ENCODE measurements around the gene DENND4A. TPM values are rescaled to one million over a fixed set of nuclear protein-coding genes. Genes with fewer than 3 reads are reported as not detected.

The DENND4A gene
- total RNA-seq, 1 experiment from 2014 or later = 26.0 TPM

- no peak for TF ChIP-seq CTCF (IDR thresholded peaks at IDR 0.05; ENCODE audit: unreplicated experiment)
- BruUV-seq (replicated peaks) = no TSS peak
- DNase-seq = no peak
- no peaks in the 10 kb centered on the region for H3K9me3 Mint-ChIP-seq (ENCODE audit: low read depth, unreplicated experiment)
- peaks cover 22% of the 10 kb centered on the region for H3K4me1 Mint-ChIP-seq (ENCODE audit: low read depth, unreplicated experiment)
- peaks cover 14% of the 10 kb centered on the region for H3K36me3 Mint-ChIP-seq (ENCODE audit: insufficient read depth, unreplicated experiment)
- H3K27ac Mint-ChIP-seq (ENCODE audit: unreplicated experiment) = no peak overlapping the region
- intact Hi-C loops (cut with micrococcal nuclease; ENCODE audit: unreplicated experiment) = no loop called here
- no peak overlapping the region for H3K4me3 Mint-ChIP-seq (ENCODE audit: low read depth, unreplicated experiment)
- H3K27me3 Mint-ChIP-seq (ENCODE audit: unreplicated experiment) = no peaks in the 10 kb centered on the region
- CTCF ChIA-PET = interaction anchor here (1.0 kb wide), 1 partner anchor 216 kb away, joined by 3 read pairs; the partner anchor contains the start of gene RAB11A
These were observed 138.8 kb downstream of the DENND4A start for GRCh38 chr15:65653341-65653740.

DNA sequence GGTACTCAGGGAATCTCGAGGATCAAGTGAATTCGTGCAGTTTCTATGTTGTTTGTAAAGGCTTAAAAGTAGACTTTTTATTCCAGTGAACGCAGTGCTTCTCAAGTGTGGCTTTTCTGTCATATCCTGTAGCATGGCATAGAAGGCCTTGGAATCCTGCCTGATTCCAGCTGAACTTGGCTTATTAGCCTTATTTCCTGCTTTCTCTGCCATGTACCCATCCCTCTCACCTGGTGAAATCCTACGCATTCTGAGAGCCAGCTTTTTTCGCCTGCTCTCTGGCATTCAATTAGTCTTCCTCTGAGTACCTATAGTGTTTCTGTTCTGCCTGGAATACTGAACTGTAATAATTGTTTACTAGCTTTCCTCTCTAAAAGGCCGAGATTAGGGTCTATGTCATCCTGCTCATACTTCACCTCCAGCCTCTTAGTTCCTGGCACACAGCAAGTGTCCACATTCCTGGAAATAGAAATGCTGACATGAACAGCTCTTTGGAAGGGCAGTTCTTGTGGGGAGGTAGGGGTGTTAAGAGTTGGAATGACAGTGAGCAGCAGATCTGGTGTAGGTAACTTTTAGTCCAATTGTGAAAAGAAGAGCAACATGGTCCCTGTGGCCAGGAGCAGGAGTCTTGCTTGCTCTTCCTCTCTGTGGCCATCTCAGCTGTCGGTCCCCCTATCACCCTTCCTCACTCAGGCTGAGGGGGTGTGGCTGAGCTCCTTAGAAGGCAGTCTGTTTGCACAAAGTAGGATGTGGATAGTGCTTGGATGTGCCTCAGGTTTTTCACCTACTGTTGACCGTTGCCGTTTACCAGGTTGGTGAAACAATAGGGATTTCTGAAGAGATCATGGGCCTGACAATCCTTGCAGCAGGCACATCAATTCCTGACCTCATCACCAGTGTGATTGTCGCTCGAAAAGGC is 140.0 kb downstream of the DENND4A start:
- peaks cover 14% of the 10 kb centered on the region for H3K36me3 Mint-ChIP-seq (ENCODE audit: insufficient read depth, unreplicated experiment)
- DNase-seq = no peak
- no peak overlapping the region for H3K4me3 Mint-ChIP-seq (ENCODE audit: low read depth, unreplicated experiment)
- peaks cover 22% of the 10 kb centered on the region for H3K4me1 Mint-ChIP-seq (ENCODE audit: low read depth, unreplicated experiment)
- intact Hi-C loops (cut with micrococcal nuclease; ENCODE audit: unreplicated experiment) = no loop called here
- no peaks in the 10 kb centered on the region for H3K27me3 Mint-ChIP-seq (ENCODE audit: unreplicated experiment)
- TF ChIP-seq CTCF (IDR thresholded peaks at IDR 0.05; ENCODE audit: unreplicated experiment) = no peak
- no TSS peak for BruUV-seq (replicated peaks)
- no peaks in the 10 kb centered on the region for H3K9me3 Mint-ChIP-seq (ENCODE audit: low read depth, unreplicated experiment)
- CTCF ChIA-PET = interaction anchor here (3.3 kb wide), 1 partner anchor 13 kb away, joined by 9 read pairs; no protein-coding TSS in a partner anchor
- no peak overlapping the region for H3K27ac Mint-ChIP-seq (ENCODE audit: unreplicated experiment)

DNA sequence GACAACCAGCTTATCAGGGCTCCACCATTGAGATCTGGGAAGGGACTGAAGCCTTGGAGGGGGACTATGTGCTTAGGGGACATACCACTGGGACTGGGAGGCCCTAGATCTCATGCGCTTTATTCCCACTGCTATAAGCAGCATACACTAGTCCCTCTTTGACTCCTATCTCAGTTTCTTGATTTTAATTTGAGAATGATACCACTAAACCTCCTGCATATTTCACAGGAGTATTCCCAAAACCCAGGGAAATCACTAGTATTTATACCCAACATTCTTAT is 141.1 kb downstream of the DENND4A start:
- Mint-ChIP-seq H3K4me3 (ENCODE audit: low read depth, unreplicated experiment) (no peak overlapping the region), H3K27ac (ENCODE audit: unreplicated experiment) (no peak overlapping the region), H3K36me3 (ENCODE audit: insufficient read depth, unreplicated experiment) (peaks cover 10% of the 10 kb centered on the region), H3K4me1 (ENCODE audit: low read depth, unreplicated experiment) (peaks cover 22% of the 10 kb centered on the region), H3K27me3 (ENCODE audit: unreplicated experiment) (no peaks in the 10 kb centered on the region), H3K9me3 (ENCODE audit: low read depth, unreplicated experiment) (no peaks in the 10 kb centered on the region)
- no peak for TF ChIP-seq CTCF (IDR thresholded peaks at IDR 0.05; ENCODE audit: unreplicated experiment)
- no TSS peak for BruUV-seq (replicated peaks)
- DNase-seq = no peak
- CTCF ChIA-PET = interaction anchor here (3.3 kb wide), 1 partner anchor 12 kb away, joined by 9 read pairs; no protein-coding TSS in a partner anchor
- intact Hi-C loops (cut with micrococcal nuclease; ENCODE audit: unreplicated experiment) = no loop called here

- no peak for TF ChIP-seq CTCF (IDR thresholded peaks at IDR 0.05; ENCODE audit: unreplicated experiment)
These were observed 141.6 kb downstream of the DENND4A start for GRCh38 chr15:65650312-65651041.

More at GRCh38 chr15:65650312-65651041, 141.6 kb downstream of the DENND4A start:
- intact Hi-C loops (cut with micrococcal nuclease; ENCODE audit: unreplicated experiment) = no loop called here
- peaks cover 7% of the 10 kb centered on the region for H3K36me3 Mint-ChIP-seq (ENCODE audit: insufficient read depth, unreplicated experiment)
- no peaks in the 10 kb centered on the region for H3K27me3 Mint-ChIP-seq (ENCODE audit: unreplicated experiment)
- H3K4me1 Mint-ChIP-seq (ENCODE audit: low read depth, unreplicated experiment) = peaks cover 22% of the 10 kb centered on the region
- no peak overlapping the region for H3K4me3 Mint-ChIP-seq (ENCODE audit: low read depth, unreplicated experiment)
- H3K27ac Mint-ChIP-seq (ENCODE audit: unreplicated experiment) = no peak overlapping the region
- CTCF ChIA-PET = interaction anchor here (3.3 kb wide), 1 partner anchor 12 kb away, joined by 9 read pairs; no protein-coding TSS in a partner anchor
- no TSS peak for BruUV-seq (replicated peaks)
- DNase-seq = no peak
- no peaks in the 10 kb centered on the region for H3K9me3 Mint-ChIP-seq (ENCODE audit: low read depth, unreplicated experiment)
